GM10847 (cell line): Measurements from ENCODE around the gene VN1R5.

ENCODE experiments used
- POLR2A ChIP-seq: IDR thresholded peaks from 2 replicates; pipeline ENCODE4 v1.6.1; 2011; ENCODE audit not compliant: insufficient read length; ENCODE audit errors: extremely low read depth

Gene VN1R5

DNA sequence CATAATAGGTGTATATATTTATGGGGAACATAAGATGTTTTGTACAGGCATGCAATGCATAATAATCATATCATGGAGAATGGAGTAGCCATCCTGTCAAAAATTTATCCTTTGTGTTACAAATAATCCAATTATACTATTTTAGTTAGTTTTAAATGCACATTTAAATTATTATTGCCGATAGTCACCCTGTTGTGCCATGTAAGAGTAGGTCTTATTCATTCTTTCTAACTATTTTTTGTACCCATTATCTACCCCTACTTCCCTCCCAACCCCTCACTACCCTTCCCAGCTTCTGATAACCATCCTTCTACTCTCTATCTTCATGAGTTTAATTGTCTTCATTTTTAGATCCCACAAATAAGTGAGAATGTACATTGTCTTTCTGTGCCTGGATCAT, 8.3 kb upstream of the VN1R5 start:
- no peak for TF ChIP-seq POLR2A

GRCh38 chr1:247266053-247266452, 10.2 kb downstream of the VN1R5 start:
- no peak for TF ChIP-seq POLR2A

DNA sequence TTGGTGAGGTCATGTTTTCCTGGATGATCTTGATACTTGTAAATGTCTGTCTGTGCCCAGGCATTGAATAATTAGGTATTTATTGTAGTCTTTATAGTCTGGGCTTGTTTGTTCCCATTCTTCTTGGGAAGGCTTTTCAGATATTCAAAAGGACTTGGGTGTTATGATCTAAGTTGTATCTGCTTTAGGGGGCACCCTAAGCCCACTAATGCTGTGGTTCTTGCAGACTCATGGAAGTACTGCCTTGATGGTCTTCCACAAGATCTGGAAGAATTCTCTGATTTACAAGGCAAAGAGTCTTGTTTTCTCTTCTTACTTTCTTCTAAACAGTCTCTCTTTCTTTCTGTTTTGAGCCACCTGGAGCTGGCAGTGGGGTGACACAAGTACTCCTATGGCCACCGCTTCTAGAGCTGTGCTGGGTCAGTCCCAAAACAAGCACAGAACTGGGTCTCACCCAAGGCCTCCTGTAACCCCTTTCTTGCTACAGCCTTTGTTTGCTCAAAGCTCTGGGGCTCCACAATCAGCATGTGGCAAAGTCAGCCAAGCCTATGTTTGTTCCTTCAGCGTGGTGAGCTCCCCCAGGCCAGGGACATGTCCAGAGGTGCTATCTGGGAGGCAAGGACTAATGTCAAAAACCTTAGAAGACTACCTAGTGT, 12.6 kb downstream of the VN1R5 start:
- no peak for TF ChIP-seq POLR2A

GRCh38 chr1:247269133-247269532, 13.3 kb downstream of the VN1R5 start:
- no peak for TF ChIP-seq POLR2A

DNA sequence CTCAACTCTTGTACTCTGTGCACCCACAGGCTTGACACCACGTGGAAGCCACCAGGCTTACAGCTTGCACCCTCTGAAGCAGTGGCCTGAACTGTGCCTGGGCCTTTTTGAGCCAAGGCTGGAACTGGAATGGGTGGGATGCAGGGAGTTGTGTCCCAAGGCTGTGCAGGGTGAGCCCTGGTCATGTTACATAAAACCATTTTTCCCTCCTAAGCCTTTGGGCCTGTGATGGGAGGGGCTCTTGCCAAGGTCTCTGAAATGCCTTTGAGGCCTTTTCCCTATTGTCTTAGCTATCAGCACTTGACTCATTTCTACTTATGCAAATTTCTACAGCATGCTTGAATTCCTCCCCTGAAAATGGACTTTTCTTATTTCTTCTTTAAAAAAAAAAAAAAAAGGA, 14.1 kb downstream of the VN1R5 start:
- TF ChIP-seq POLR2A: no peak

DNA sequence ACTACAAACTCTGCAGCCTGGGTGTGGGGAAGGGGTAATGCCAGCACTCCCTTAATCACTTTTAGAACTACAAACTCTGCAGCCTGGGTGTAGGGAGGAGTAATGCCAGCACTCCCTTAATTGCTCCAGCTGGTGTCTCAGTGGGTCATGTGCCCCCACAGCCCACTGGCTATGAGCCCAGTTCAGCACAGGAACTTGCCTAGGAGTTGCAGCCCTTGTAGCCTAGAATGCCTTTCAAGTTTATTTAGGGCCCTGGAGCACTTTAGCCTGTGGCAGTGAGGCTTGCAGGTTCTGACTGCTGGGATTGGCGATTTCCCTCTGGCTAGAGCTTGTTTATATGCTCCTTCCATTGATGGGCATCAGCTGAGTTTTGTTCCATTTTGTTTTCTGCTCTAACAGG, 17.1 kb downstream of the VN1R5 start:
- TF ChIP-seq POLR2A: no peak

GRCh38 chr1:247274605-247275256, 18.9 kb downstream of the VN1R5 start:
- TF ChIP-seq POLR2A: no peak

DNA sequence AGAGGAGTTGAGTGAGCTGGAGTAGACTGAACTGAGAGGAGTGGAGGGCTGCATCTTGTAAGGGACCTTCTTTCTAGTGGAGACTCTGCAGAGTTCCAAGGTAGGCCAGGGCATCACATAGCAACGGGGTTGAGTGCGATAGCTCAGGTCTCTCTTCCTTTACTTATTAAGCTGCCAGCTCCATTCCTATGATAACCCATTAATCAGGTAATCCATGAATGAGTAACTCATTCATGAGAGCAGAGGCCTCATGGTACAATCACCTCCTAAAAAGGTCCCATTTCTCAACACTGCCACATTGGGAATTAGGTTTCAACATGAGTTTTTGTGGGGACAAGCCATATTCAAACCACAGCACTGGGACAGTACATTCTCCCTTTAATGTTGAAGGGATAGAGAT, 21.3 kb downstream of the VN1R5 start:
- TF ChIP-seq POLR2A: no peak

GRCh38 chr1:247281001-247281574, 25.2 kb downstream of the VN1R5 start:
- TF ChIP-seq POLR2A: no peak

DNA sequence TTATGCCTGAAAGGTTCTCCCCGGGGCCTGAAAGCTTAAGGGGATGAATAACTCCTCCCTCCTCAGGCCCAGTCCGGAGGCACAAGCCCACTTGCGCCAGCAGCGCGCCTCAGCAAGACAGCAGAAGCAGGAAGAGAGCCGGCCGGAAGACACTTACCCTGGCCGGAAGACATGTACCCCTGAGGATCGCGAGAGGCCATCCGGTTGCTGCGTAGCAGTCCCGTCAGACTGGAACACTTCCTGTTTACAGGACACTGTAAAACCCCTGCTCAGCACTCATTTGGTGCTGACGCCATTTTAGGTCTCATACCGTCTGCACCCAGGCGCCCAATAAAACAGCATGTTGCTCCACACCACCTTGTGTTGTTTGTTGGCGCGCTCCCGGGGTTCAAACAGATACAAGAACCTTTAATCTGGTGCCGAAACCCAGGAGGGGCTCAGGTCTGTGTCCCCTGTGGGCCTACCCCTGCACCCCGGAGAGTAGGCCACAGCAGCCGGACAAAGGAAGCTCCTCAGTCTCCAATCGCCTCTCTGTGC, 30.3 kb downstream of the VN1R5 start:
- no peak for TF ChIP-seq POLR2A

- TF ChIP-seq POLR2A: no peak
Measured at GRCh38 chr1:247287460-247287859, 31.6 kb downstream of the VN1R5 start.

- TF ChIP-seq POLR2A: no peak
Measured at GRCh38 chr1:247288341-247288740, 32.5 kb downstream of the VN1R5 start.

- no peak for TF ChIP-seq POLR2A
Measured at GRCh38 chr1:247290576-247290975, 34.7 kb downstream of the VN1R5 start.

DNA sequence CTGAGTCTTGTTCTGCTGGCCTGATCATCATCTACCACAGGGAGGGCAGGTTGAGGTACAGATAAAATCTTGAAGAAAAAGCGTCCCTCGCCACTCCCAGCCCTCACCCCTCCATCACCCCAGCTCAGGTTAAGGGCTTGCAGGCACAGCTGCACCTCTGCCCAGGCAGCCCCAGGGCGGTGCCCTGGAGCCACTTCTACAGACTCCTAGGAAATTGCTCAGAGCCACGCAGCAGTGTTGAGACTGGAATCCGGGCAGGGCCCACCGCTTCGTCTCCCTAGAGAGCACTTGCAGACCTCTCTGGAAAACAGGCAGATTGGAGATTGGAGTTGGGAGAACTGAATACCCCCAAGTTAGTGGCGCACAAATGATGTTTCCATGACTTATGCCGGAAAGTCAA, 35.3 kb downstream of the VN1R5 start:
- TF ChIP-seq POLR2A: no peak

GRCh38 chr1:247291833-247292561, 36.1 kb downstream of the VN1R5 start:
- no peak for TF ChIP-seq POLR2A

DNA sequence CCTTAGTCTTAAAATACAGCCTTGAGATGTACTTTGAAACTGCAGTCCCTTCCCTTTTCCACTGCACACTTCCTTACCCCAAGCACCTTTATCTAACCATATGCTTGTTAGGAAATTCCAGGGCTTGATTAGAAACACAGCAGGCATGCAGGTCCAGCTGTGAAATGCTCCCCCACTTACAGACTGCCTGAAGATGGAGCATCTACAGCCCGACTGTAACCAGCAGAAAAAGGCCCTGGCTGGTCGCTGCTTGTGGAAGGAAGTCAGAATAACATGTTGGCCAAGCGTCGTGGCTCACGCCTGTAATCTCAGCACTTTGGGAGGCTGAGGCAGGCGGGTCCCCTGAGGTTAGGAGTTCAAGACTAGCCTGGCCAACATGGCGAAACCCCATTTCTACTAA, 37.2 kb downstream of the VN1R5 start:
- no peak for TF ChIP-seq POLR2A
